Cardiac muscle cell (in vitro differentiated cells and primary cell): Measurements from ENCODE around the gene ZFR2. TPM values are rescaled to one million over a fixed set of nuclear protein-coding genes. Genes with fewer than 3 reads are reported as not detected.

Source experiments
- DNase-seq, 2 donors: peaks; one replicate each; pipeline versions ENCODE4 v3.0.0 to v3.0.0-alpha.2; 2010 to 2017; ENCODE audit warnings: low read depth in 1 of 2, low spot score in 1 of 2
- H3K27ac ChIP-seq: fragments of 200-600 bp; sonication (generic); 2 replicates; pipeline ENCODE4 v1.5.1; 2016
- H3K27me3 ChIP-seq: fragments of 200-600 bp; sonication (generic); 2 replicates; pipeline ENCODE4 v1.6.0; 2016; ENCODE audit warnings: control low read depth
- H3K36me3 ChIP-seq: fragments of 200-600 bp; sonication (generic); 2 replicates; pipeline ENCODE4 v1.5.1; 2016; ENCODE audit warnings: control low read depth
- H3K4me1 ChIP-seq: fragments of 200-600 bp; sonication (generic); 2 replicates; pipeline ENCODE4 v1.8.1; 2017; ENCODE audit warnings: low read depth, mild to moderate bottlenecking, mixed run types
- H3K4me3 ChIP-seq: fragments of 200-600 bp; sonication (generic); 2 replicates; pipeline ENCODE4 v1.5.1; 2016; ENCODE audit warnings: mild to moderate bottlenecking
- H3K9me3 ChIP-seq: fragments of 200-600 bp; sonication (generic); 2 replicates; pipeline ENCODE4 v1.5.1; 2017; ENCODE audit warnings: low read depth, mild to moderate bottlenecking, control low read depth
- CTCF ChIP-seq: IDR thresholded peaks from 2 replicates; pipeline ENCODE4 v1.5.1; 2012; ENCODE audit warnings: low read depth, mild to moderate bottlenecking, low read length
- polyA plus RNA-seq: library from polyadenylated mRNA; unstranded; fragments of >200 nt; fragmentation: Nextera tagmentation; extraction: Ambion mirVana; gene quantifications from 2 replicates; pipeline ENCODE4 v1.2.1, GENCODE V29; 2016
- total RNA-seq: library from RNA; depleted of rRNA; stranded (reverse); fragments of >200 nt; gene quantifications from 2 replicates; pipeline ENCODE4 v1.2.3, GENCODE V29; 2016

The ZFR2 gene
- total and polyA plus RNA-seq, 2 experiments from 2014 or later, result 18.8 to 44.7 TPM

DNA sequence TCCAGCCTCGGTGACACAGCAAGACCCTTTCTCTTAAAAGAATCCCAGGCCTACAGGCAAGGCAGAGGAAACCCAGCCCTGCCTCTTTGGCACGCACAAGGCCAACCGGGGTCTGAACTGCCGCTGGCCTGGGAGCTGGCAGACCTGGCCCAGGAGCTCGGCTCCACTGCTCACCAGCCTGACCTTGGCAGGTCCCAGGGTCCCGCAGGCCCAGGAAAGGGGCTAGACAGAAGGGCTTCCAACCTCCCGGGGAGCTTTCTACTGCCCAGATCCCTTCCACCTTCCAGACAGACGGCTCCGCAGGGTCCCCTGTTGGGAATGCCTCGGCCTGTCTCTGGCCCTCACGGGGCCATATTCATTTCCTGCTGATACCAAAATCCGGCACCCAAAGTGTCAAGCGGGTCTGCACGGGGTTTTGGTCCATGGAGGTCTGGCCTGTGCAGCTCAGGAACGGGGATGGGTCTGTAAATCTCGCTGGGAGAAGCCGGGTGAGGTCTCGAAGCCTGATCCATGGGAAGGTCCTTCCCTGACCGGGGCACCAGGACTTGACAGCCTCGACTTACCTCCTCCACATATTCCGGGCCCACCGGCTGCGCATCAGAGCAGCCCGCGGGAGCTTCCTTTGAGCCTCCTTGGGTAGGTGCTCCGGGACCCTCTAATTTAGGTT lies 46.0 kb downstream of the ZFR2 start:
- H3K36me3 ChIP-seq, result no peaks in the 10 kb centered on the region
- TF ChIP-seq CTCF, result no peak
- peaks cover 4% of the 10 kb centered on the region for H3K4me1 ChIP-seq
- H3K27me3 ChIP-seq, result no peaks in the 10 kb centered on the region
- H3K4me3 ChIP-seq, result no peak overlapping the region
- H3K27ac ChIP-seq, result no peak overlapping the region
- H3K9me3 ChIP-seq, result no peaks in the 10 kb centered on the region
- no peak for DNase-seq

- H3K27me3 ChIP-seq, result no peaks in the 10 kb centered on the region
- H3K4me1 ChIP-seq, result peaks cover 4% of the 10 kb centered on the region
- H3K4me3 ChIP-seq, result no peak overlapping the region
- no peaks in the 10 kb centered on the region for H3K9me3 ChIP-seq
- TF ChIP-seq CTCF, result peak; percentile 98
- H3K36me3 ChIP-seq, result no peaks in the 10 kb centered on the region
- peak; percentile 51 to 64 for DNase-seq
- no peak overlapping the region for H3K27ac ChIP-seq
Measured at GRCh38 chr19:3821857-3822364, 46.9 kb downstream of the ZFR2 start.

DNA sequence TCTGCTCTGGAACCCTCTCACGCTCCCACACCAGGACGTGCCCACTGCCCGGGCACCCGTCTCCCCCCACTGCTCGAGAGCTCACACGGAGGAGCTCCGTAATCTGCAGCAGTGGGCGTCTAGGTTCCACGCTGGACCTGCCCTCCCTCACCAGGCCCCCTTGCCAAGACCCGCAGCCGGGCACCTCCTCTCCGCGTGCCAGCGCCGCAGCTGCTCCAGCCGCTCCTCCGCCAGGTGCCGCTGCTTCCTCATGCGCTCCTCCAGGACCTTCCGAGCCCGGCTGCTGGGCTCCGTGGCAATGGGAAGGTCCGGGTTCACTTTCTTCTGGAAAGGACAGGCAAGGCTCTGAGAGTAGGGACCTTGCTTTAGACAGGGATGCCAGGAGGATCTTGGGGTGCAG lies 47.7 kb downstream of the ZFR2 start:
- Histone ChIP-seq H3K4me3 (no peak overlapping the region), H3K36me3 (no peaks in the 10 kb centered on the region), H3K27ac (no peak overlapping the region), H3K9me3 (no peaks in the 10 kb centered on the region), H3K4me1 (peaks cover 4% of the 10 kb centered on the region), H3K27me3 (no peaks in the 10 kb centered on the region)
- no peak for DNase-seq
- TF ChIP-seq CTCF, result no peak

- H3K4me1 ChIP-seq, result peaks cover 4% of the 10 kb centered on the region
- no peaks in the 10 kb centered on the region for H3K9me3 ChIP-seq
- no peaks in the 10 kb centered on the region for H3K36me3 ChIP-seq
- TF ChIP-seq CTCF, result no peak
- no peak overlapping the region for H3K27ac ChIP-seq
- H3K4me3 ChIP-seq, result no peak overlapping the region
- no peak for DNase-seq
- H3K27me3 ChIP-seq, result no peaks in the 10 kb centered on the region
Measured at GRCh38 chr19:3819989-3820388, 48.8 kb downstream of the ZFR2 start.

GRCh38 chr19:3818918-3819317 lies 49.9 kb downstream of the ZFR2 start:
- H3K36me3 ChIP-seq, result no peaks in the 10 kb centered on the region
- H3K27ac ChIP-seq, result no peak overlapping the region
- TF ChIP-seq CTCF, result no peak

More at GRCh38 chr19:3818918-3819317, 49.9 kb downstream of the ZFR2 start:
- H3K9me3 ChIP-seq, result no peaks in the 10 kb centered on the region
- no peak for DNase-seq
- no peaks in the 10 kb centered on the region for H3K27me3 ChIP-seq
- no peak overlapping the region for H3K4me3 ChIP-seq
- peaks cover 4% of the 10 kb centered on the region for H3K4me1 ChIP-seq
